ENCODE measurements around the gene NT5DC1. TPM values are rescaled to one million over a fixed set of nuclear protein-coding genes. Genes with fewer than 3 reads are reported as not detected.

The NT5DC1 gene
- total RNA-seq = 16.0 TPM in 2 replicates
- long read RNA-seq, full-length matches to known transcripts = 102 of 109 reads
- long read RNA-seq, partial matches to known transcripts = 3 of 109 reads
- long read RNA-seq, other reads (novel, unspliced or antisense) = 4 of 109 reads

GRCh38 chr6:116100419-116101301 lies at the start of gene NT5DC1:
Gene NT5DC1 (plus strand): TSS chr6:116100853. CDS start chr6:116100931, 78 bp downstream.
- peak; percentile 48 for TF ChIP-seq CTCF (IDR thresholded peaks at IDR 0.05)
- peak within 1 kb of the TSS; percentile 90 for H3K4me3 Mint-ChIP-seq (ENCODE audit: unreplicated experiment)
- H3K27ac Mint-ChIP-seq (ENCODE audit: unreplicated experiment) = peak within 1 kb of the TSS; percentile 83
- no peaks in the 10 kb centered on the region for H3K27me3 Mint-ChIP-seq (ENCODE audit: unreplicated experiment)
- peaks cover 18% of the 10 kb centered on the region for H3K4me1 Mint-ChIP-seq (ENCODE audit: unreplicated experiment)
- H3K36me3 Mint-ChIP-seq (ENCODE audit: unreplicated experiment) = peaks cover 2% of the 10 kb centered on the region
- DNase-seq (ENCODE audit: extremely low spot score, unreplicated experiment) = peak; percentile 88
- peaks cover 8% of the 10 kb centered on the region for H3K9me3 Mint-ChIP-seq (ENCODE audit: unreplicated experiment)

- no peak overlapping the region for H3K27ac Mint-ChIP-seq (ENCODE audit: unreplicated experiment)
- no peaks in the 10 kb centered on the region for H3K36me3 Mint-ChIP-seq (ENCODE audit: unreplicated experiment)
- H3K4me3 Mint-ChIP-seq (ENCODE audit: unreplicated experiment) = no peak overlapping the region
- H3K27me3 Mint-ChIP-seq (ENCODE audit: unreplicated experiment) = peaks cover 4% of the 10 kb centered on the region
- H3K4me1 Mint-ChIP-seq (ENCODE audit: unreplicated experiment) = no peaks in the 10 kb centered on the region
- no peak for DNase-seq (ENCODE audit: extremely low spot score, unreplicated experiment)
- H3K9me3 Mint-ChIP-seq (ENCODE audit: unreplicated experiment) = no peaks in the 10 kb centered on the region
- TF ChIP-seq CTCF (IDR thresholded peaks at IDR 0.05) = no peak
These were observed 49.4 kb upstream of the NT5DC1 start for GRCh38 chr6:116051244-116051643.

- Mint-ChIP-seq H3K27me3 (ENCODE audit: unreplicated experiment) (peaks cover 4% of the 10 kb centered on the region), H3K4me1 (ENCODE audit: unreplicated experiment) (no peaks in the 10 kb centered on the region), H3K4me3 (ENCODE audit: unreplicated experiment) (no peak overlapping the region), H3K27ac (ENCODE audit: unreplicated experiment) (no peak overlapping the region), H3K9me3 (ENCODE audit: unreplicated experiment) (no peaks in the 10 kb centered on the region), H3K36me3 (ENCODE audit: unreplicated experiment) (no peaks in the 10 kb centered on the region)
- TF ChIP-seq CTCF (IDR thresholded peaks at IDR 0.05) = no peak
- DNase-seq (ENCODE audit: extremely low spot score, unreplicated experiment) = no peak
These were observed 45.1 kb upstream of the NT5DC1 start for GRCh38 chr6:116055513-116055912.

- H3K4me1 Mint-ChIP-seq (ENCODE audit: unreplicated experiment) = peaks cover 7% of the 10 kb centered on the region
- DNase-seq (ENCODE audit: extremely low spot score, unreplicated experiment) = no peak
- H3K36me3 Mint-ChIP-seq (ENCODE audit: unreplicated experiment) = no peaks in the 10 kb centered on the region
- no peaks in the 10 kb centered on the region for H3K9me3 Mint-ChIP-seq (ENCODE audit: unreplicated experiment)
- no peak overlapping the region for H3K27ac Mint-ChIP-seq (ENCODE audit: unreplicated experiment)
- no peaks in the 10 kb centered on the region for H3K27me3 Mint-ChIP-seq (ENCODE audit: unreplicated experiment)
- H3K4me3 Mint-ChIP-seq (ENCODE audit: unreplicated experiment) = no peak overlapping the region
- TF ChIP-seq CTCF (IDR thresholded peaks at IDR 0.05) = no peak
These were observed 42.9 kb upstream of the NT5DC1 start for GRCh38 chr6:116057766-116058165.
